GM13977 (cell line): ENCODE data around the gene VCL.
"Not testable (repeated sequence)": the region's sequence is repeated elsewhere in the genome, so short reads cannot be mapped to it uniquely, and the experiment has no call there.

Source experiments
- DNase-seq: peaks from one replicate; pipeline ENCODE4 v3.0.0; 2012; ENCODE audit warnings: low spot score
- in situ Hi-C: fragments of 300-500 bp; cut with MboI; formaldehyde crosslinking; loops from one replicate; pipeline ENCODE4 v1.12.0; 2022; ENCODE audit warnings: low sequenced_read_pairs, low pct_unique_long_range_greater_than_20kb, mixed read lengths, inconsistent platforms; ENCODE audit not compliant: unreplicated experiment
- TF ChIP-seq, protein P1 (sequence below): IDR thresholded peaks from 2 replicates; pipeline ENCODE4 v1.5.1; 2012; ENCODE audit warnings: mild to moderate bottlenecking, control low read depth; ENCODE audit not compliant: insufficient read depth; ENCODE audit errors: extremely low read depth, missing control alignments

The VCL gene

DNA sequence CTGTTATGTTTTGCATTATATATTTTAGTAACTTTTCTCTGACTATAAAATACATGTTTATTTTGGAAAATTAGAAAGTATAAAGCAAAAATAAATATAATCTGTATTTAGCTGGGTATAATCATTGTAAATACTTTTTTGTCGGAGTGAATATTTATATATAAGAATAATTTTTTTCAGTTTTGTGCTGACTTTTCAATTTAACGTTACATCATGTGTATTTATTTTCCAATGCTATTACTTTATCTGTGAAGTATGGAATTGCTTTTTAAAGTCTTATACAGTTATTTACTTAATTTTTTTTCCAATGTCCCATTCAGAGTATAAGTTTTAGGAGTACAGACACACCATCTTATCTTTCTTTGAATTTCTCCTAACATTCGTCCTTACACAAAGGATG, 137.5 kb downstream of the VCL start:
- DNase-seq, result no peak
- in situ Hi-C loops, result no loop called here
- TF ChIP-seq, protein P1, sequence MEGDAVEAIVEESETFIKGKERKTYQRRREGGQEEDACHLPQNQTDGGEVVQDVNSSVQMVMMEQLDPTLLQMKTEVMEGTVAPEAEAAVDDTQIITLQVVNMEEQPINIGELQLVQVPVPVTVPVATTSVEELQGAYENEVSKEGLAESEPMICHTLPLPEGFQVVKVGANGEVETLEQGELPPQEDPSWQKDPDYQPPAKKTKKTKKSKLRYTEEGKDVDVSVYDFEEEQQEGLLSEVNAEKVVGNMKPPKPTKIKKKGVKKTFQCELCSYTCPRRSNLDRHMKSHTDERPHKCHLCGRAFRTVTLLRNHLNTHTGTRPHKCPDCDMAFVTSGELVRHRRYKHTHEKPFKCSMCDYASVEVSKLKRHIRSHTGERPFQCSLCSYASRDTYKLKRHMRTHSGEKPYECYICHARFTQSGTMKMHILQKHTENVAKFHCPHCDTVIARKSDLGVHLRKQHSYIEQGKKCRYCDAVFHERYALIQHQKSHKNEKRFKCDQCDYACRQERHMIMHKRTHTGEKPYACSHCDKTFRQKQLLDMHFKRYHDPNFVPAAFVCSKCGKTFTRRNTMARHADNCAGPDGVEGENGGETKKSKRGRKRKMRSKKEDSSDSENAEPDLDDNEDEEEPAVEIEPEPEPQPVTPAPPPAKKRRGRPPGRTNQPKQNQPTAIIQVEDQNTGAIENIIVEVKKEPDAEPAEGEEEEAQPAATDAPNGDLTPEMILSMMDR, result no peak

DNA sequence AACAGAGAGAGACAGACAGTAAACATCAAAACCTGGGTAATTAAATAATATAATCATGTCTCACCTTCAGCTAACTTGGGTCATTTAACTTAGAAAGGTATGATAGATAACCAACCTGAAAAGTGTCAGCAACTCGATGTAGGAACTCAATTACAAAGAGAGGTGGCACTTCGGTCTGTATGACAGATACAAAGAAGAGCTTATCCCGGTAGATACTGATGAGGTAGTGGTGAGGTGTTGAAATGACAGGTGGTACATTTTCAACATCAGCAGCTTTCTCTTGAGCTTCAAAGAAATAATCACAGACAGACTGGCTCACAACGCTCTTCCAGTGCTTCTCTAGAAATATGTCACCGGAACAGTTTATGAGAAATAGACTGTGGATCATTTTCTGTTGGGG, 140.1 kb downstream of the VCL start:
- DNase-seq, result no peak
- TF ChIP-seq, protein P1, result no peak
- in situ Hi-C loops, result no loop called here

DNA sequence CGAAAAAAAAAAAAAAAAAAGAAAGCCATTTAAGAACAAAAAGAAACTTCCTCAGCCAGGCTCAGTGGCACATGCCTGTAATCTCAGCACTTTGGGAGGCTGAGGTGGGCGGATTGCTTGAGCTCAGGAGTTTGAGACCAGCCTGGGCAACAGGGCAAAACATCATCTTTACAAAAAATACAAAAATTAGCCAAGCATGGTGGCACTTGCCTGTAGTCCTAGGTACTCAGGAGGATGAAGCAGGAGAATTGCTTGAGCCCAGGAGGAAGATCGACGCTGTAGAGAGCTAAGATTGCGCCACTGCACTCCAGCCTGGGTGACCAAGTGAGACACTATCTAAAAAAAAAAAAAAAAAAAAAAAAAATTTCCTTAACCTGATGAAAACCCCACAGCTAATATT, 140.7 kb downstream of the VCL start:
- in situ Hi-C loops, DNase-seq: not testable (repeated sequence)

DNA sequence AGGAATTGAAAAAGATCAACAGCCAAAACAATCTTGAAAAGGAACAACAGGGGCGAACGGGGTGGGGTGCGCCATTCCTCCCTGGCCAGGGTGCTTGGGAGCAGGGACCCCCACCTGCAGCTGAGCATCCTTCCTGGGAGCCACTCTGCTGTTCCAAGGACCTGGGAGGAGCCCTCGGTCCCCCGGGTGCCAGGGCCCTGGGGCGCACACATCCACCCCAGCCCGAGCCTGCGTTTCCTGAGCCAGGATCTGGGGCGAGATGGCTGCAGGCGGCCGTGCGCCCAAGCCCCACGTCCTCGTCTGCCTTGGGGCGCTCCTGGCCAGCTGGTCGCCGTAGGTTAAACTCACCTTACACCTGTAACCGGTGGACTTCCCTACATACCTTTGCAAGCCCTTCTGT, 142.1 kb downstream of the VCL start:
- DNase-seq, result no peak
- in situ Hi-C loops, result no loop called here
- TF ChIP-seq, protein P1, result no peak

DNA sequence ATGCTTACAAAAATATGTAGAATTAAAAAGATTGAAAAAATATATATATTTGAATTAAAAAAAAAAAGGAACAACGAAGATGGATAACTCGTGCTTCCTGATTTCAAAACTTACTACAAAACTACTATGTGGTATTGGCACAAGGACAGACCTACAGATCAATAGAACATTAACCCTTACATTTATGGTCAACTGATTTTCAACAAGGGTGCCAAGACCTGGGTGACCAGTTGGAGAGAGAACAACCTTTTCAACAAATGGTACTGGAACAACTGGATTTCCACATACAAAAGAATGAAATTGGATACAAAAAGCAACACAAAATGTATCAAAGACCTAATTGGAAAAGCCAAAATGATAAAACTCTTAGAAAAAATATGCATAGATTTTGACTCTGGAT, 142.6 kb downstream of the VCL start:
- TF ChIP-seq, protein P1, result no peak
- in situ Hi-C loops, result no loop called here
- DNase-seq, result no peak

DNA sequence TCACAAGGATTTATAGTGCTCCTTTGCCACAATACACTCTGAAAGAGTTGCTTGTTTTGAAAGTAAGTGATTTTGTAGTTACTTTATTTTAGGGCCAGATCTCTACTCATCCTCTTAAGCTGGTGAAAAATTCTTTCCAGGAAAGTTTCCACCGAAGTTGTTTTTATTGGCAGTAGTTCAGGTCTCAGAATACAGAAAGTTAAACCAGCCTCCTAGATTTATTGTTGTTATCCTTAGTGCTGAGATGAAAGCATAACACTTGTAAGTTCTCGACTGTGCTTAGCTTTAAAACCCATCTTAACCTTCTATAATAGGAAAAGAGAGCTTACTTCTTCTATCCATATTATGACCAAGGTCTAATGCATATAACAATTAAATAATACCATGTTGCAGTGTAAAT, 147.2 kb downstream of the VCL start:
- in situ Hi-C loops, result no loop called here
- TF ChIP-seq, protein P1, result no peak
- no peak for DNase-seq

DNA sequence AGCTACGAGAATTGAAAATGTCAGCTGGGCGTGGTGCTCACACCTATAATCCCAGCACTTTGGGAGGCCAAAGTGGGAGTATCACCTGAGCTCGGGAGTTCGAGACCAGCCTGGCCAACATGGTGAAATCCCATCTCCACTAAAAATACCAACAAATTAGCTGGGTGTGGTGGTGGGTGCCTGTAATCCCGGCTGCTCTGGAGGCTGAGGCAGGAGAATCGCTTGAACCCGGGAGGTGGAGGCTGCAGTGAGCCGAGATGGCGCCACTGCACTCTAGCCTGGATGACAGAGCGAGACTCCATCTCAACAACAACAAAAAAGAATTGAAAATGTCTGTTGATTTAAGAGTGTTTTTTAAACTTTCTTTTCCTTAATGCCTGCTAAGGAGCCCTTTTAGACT, 149.1 kb downstream of the VCL start:
- in situ Hi-C loops, DNase-seq: not testable (repeated sequence)
